ENCODE data around the gene TCTN3. TPM values are rescaled to one million over a fixed set of nuclear protein-coding genes. Genes with fewer than 3 reads are reported as not detected.
"Not testable (repeated sequence)": the region's sequence is repeated elsewhere in the genome, so short reads cannot be mapped to it uniquely, and the experiment has no call there.

The TCTN3 gene
- total RNA-seq, 1 donor from 2014 or later, result 53.0 TPM

DNA sequence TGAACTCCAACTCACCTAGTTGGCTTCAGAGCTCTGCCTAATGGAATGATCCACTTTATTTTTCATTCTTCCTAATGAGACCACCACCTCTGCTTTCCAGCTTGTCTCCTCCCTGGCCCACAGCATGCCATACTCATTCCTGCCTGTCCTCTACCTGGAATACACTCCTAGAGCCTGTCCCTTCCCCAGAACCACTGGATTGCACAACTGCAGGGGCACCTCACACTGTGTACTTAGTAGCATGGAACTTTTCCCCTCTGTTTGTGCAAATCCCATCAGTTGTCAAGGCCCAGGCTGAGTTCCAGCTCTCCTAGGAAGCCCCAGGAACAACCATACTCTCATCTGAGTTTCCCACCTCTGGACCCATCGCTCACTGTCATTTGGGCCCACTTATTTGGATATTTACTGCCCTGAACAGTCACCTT is 52.8 kb downstream of the TCTN3 start:
- no peaks in the 10 kb centered on the region for H3K9me3 Mint-ChIP-seq
- H3K27ac Mint-ChIP-seq, result no peak overlapping the region
- TF ChIP-seq, protein P1, sequence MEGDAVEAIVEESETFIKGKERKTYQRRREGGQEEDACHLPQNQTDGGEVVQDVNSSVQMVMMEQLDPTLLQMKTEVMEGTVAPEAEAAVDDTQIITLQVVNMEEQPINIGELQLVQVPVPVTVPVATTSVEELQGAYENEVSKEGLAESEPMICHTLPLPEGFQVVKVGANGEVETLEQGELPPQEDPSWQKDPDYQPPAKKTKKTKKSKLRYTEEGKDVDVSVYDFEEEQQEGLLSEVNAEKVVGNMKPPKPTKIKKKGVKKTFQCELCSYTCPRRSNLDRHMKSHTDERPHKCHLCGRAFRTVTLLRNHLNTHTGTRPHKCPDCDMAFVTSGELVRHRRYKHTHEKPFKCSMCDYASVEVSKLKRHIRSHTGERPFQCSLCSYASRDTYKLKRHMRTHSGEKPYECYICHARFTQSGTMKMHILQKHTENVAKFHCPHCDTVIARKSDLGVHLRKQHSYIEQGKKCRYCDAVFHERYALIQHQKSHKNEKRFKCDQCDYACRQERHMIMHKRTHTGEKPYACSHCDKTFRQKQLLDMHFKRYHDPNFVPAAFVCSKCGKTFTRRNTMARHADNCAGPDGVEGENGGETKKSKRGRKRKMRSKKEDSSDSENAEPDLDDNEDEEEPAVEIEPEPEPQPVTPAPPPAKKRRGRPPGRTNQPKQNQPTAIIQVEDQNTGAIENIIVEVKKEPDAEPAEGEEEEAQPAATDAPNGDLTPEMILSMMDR (conservative IDR thresholded peaks at IDR 0.05), result no peak
- DNase-seq (ENCODE audit: extremely low spot score, unreplicated experiment), result no peak
- no peak overlapping the region for H3K4me3 Mint-ChIP-seq
- no peaks in the 10 kb centered on the region for H3K27me3 Mint-ChIP-seq
- no peaks in the 10 kb centered on the region for H3K4me1 Mint-ChIP-seq (ENCODE audit: unreplicated experiment)
- peaks cover 26% of the 10 kb centered on the region for H3K36me3 Mint-ChIP-seq

DNA sequence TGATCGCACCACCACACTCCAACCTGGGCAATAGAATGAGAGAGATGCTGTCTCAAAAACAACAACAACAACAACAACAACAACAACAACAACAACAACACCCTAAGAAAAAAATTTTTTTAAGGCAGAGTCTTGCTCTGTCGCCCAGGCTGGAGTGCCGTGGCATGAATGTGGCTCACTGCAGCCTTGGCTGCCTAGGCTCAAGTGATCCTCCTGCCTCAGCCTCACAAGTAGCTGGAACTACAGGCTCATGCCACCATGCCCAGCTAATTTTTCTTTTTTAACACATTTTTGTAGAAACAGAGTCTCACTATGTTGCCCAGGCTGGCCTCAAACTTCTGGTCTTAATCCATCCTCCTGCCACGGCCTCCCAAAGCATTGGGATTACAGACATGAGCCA is 55.8 kb downstream of the TCTN3 start:
- Mint-ChIP-seq H3K4me3 (no peak overlapping the region), H3K27ac (no peak overlapping the region), H3K4me1 (ENCODE audit: unreplicated experiment) (no peaks in the 10 kb centered on the region), H3K27me3 (no peaks in the 10 kb centered on the region), H3K9me3 (no peaks in the 10 kb centered on the region), H3K36me3 (peaks cover 47% of the 10 kb centered on the region)
- DNase-seq (ENCODE audit: extremely low spot score, unreplicated experiment), result no peak
- TF ChIP-seq, protein P1 (conservative IDR thresholded peaks at IDR 0.05), result no peak

DNA sequence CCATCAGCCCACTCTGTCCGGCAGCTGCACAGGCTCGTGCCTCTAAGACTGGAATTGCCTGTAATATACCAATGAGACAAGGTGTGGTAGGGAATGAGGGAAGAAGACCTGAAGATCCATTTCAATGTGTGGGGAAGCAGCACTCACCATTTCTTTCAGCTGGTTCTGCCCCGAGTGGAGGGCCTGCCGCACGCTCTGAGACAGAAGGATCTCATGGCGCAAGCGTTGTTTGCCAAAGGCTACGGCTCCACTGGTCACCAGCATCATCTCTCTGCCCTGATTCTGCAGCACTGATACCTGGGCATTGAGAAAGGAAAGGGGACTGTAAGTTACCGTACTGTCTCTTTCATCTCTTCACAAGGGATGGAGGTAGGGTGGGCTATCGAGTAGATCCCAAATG is 56.6 kb downstream of the TCTN3 start:
- H3K4me3 Mint-ChIP-seq, result no peak overlapping the region
- no peak overlapping the region for H3K27ac Mint-ChIP-seq
- TF ChIP-seq, protein P1 (conservative IDR thresholded peaks at IDR 0.05), result no peak
- no peaks in the 10 kb centered on the region for H3K4me1 Mint-ChIP-seq (ENCODE audit: unreplicated experiment)
- H3K27me3 Mint-ChIP-seq, result no peaks in the 10 kb centered on the region
- H3K9me3 Mint-ChIP-seq, result no peaks in the 10 kb centered on the region
- no peak for DNase-seq (ENCODE audit: extremely low spot score, unreplicated experiment)
- H3K36me3 Mint-ChIP-seq, result peaks cover 49% of the 10 kb centered on the region

DNA sequence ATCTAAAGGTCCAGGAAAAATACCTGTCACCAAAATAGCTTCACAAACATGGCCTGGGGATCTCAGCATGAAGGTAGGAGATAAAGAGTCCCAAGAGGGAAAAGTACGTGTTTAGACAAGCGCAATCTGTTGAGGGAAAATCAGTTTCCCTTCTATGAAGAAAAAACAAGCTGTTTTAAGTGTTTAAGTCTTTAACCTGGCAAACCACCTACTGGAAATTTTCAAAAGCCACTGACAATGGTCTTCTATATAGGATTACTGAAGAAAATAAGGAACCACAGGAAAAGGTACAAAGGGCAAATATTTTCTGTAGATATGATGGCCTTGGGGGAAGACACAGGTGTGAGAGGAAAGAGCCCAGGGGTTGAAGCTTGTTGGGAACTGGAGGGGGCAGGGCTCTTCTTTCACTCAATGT is 58.4 kb downstream of the TCTN3 start:
- H3K36me3 Mint-ChIP-seq, result peaks cover 52% of the 10 kb centered on the region
- no peaks in the 10 kb centered on the region for H3K9me3 Mint-ChIP-seq
- peak overlapping the region; percentile 2 for H3K27ac Mint-ChIP-seq
- no peaks in the 10 kb centered on the region for H3K27me3 Mint-ChIP-seq
- H3K4me3 Mint-ChIP-seq, result no peak overlapping the region
- TF ChIP-seq, protein P1 (conservative IDR thresholded peaks at IDR 0.05), result no peak
- no peaks in the 10 kb centered on the region for H3K4me1 Mint-ChIP-seq (ENCODE audit: unreplicated experiment)
- DNase-seq (ENCODE audit: extremely low spot score, unreplicated experiment), result no peak

DNA sequence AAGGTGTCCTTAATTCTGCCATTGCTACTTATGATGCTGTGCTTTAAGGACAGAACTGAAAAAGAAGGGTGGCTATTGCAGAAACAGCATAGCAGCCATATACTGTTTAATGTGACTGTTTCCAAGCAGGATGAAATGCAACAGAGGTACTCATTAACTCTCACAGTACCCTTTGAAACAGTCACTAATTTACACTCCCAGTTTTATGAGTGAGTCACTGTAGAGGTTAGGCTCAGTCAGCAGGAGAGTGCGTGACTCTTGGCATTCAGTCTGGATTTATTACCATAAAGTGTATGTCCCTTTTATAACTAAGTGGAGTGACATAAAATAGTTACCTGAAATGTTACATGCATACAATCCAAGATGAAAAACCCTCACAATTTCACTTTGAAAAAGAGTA is 64.9 kb downstream of the TCTN3 start:
- DNase-seq (ENCODE audit: extremely low spot score, unreplicated experiment), result no peak
- H3K4me1 Mint-ChIP-seq (ENCODE audit: unreplicated experiment), result peaks cover 5% of the 10 kb centered on the region
- peaks cover 44% of the 10 kb centered on the region for H3K36me3 Mint-ChIP-seq
- no peaks in the 10 kb centered on the region for H3K27me3 Mint-ChIP-seq
- TF ChIP-seq, protein P1 (conservative IDR thresholded peaks at IDR 0.05), result no peak
- H3K4me3 Mint-ChIP-seq, result no peak overlapping the region
- H3K9me3 Mint-ChIP-seq, result no peaks in the 10 kb centered on the region
- no peak overlapping the region for H3K27ac Mint-ChIP-seq

DNA sequence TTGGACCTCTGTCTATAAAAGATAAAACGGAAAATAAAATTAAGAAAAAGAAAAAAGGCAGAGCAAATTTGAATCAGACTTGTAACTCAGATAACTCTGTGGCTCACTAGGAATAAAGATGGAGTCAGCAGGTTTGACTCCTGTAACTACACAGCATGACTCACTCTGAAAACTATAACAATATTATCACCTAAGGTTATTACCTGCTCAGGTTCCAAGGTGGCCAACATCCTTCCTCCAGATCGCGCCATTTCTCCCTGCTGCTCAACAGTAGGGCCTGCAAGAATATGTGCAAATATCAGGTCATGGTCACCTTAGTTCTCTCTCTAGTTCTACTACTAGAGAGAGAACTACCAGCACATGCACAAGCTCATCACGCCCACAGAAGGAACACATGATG is 67.2 kb downstream of the TCTN3 start:
- Mint-ChIP-seq H3K27ac (no peak overlapping the region), H3K4me3 (no peak overlapping the region), H3K4me1 (ENCODE audit: unreplicated experiment) (peaks cover 5% of the 10 kb centered on the region), H3K27me3 (no peaks in the 10 kb centered on the region), H3K36me3 (peaks cover 27% of the 10 kb centered on the region), H3K9me3 (no peaks in the 10 kb centered on the region)
- DNase-seq (ENCODE audit: extremely low spot score, unreplicated experiment), result no peak
- TF ChIP-seq, protein P1 (conservative IDR thresholded peaks at IDR 0.05), result no peak

DNA sequence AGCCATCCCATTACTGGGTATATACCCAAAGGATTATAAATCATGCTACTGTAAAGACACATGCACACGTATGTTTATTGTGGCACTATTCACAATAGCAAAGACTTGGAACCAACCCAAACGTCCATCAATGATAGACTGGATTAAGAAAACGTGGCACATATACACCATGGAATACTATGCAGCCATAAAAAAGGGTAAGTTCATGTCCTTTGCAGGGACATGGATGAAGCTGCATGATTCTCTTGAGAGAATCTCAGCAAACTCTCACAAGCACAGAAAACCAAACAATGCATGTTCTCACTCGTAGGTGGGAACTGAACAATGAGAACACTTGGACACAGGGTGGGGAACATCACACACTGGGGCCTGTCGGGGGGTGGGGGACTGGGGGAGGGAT is 73.3 kb downstream of the TCTN3 start:
- peaks cover 27% of the 10 kb centered on the region for H3K36me3 Mint-ChIP-seq
- DNase-seq (ENCODE audit: extremely low spot score, unreplicated experiment); H3K4me3 Mint-ChIP-seq; H3K27me3 Mint-ChIP-seq; H3K27ac Mint-ChIP-seq; H3K9me3 Mint-ChIP-seq; H3K4me1 Mint-ChIP-seq (ENCODE audit: unreplicated experiment): not testable (repeated sequence)
